Body of pancreas (tissue), 4 donors: ENCODE measurements around the gene PRR5L.

Source experiments
- CTCF ChIP-seq, 7 experiments: fragments of 450-650 bp in 4 of 7; fragments of 200-600 bp in 3 of 7; sonication (generic) in 3 of 7; IDR thresholded peaks; one replicate each; pipeline ENCODE4 v1.5.1; 2016 to 2019; ENCODE audit warnings: antibody characterized with exemption in 7 of 7
- POLR2A ChIP-seq, 3 donors: fragments of 450-650 bp; IDR thresholded peaks; one replicate each; pipeline ENCODE4 v1.6.1; 2016; ENCODE audit warnings: antibody characterized with exemption in 3 of 3, mild to moderate bottlenecking in 2 of 3

- TF ChIP-seq CTCF (IDR thresholded peaks at IDR 0.05): no peak
- no peak for TF ChIP-seq POLR2A (IDR thresholded peaks at IDR 0.05)
These were observed 115.1 kb downstream of the PRR5L start for GRCh38 chr11:36411202-36411640.
